ENCODE data around the gene SLC22A17.

DNA sequence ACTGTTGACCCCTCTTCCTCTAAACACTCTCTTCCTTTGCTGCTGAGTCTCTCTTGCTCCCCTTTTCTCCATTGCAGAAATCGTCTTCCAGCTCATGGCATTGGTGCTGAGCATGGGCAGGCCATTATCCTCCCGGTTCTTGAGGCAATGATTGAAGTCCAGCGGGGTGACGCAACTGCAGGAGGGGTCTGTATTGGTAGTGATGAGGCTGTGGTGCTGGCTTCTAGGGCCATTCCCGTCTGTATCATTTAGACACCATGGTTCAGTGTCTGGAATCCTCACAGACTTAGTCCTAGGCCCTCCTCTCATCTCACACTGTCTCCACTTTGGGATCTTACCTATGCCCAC lies 720 bp upstream of the SLC22A17 start:
- TF ChIP-seq, protein P1, sequence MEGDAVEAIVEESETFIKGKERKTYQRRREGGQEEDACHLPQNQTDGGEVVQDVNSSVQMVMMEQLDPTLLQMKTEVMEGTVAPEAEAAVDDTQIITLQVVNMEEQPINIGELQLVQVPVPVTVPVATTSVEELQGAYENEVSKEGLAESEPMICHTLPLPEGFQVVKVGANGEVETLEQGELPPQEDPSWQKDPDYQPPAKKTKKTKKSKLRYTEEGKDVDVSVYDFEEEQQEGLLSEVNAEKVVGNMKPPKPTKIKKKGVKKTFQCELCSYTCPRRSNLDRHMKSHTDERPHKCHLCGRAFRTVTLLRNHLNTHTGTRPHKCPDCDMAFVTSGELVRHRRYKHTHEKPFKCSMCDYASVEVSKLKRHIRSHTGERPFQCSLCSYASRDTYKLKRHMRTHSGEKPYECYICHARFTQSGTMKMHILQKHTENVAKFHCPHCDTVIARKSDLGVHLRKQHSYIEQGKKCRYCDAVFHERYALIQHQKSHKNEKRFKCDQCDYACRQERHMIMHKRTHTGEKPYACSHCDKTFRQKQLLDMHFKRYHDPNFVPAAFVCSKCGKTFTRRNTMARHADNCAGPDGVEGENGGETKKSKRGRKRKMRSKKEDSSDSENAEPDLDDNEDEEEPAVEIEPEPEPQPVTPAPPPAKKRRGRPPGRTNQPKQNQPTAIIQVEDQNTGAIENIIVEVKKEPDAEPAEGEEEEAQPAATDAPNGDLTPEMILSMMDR (IDR thresholded peaks at IDR 0.05), result no peak
- TF ChIP-seq POLR2A (IDR thresholded peaks at IDR 0.05), result no peak
